Uterus (tissue), 2 donors: ENCODE measurements around the gene MTMR12.

Source experiments
- CTCF ChIP-seq, 4 experiments: fragments of 200-600 bp in 2 of 4; fragments of 450-650 bp in 2 of 4; sonication (generic) in 2 of 4; IDR thresholded peaks; one replicate each; pipeline ENCODE4 v1.5.1; 2016 to 2019; ENCODE audit warnings: antibody characterized with exemption in 4 of 4, mild to moderate bottlenecking in 2 of 4, moderate library complexity in 1 of 4
- POLR2A ChIP-seq, 2 donors: fragments of 450-650 bp; IDR thresholded peaks; one replicate each; pipeline ENCODE4 v1.6.1; 2016; ENCODE audit warnings: antibody characterized with exemption in 2 of 2, mild to moderate bottlenecking in 1 of 2, moderate library complexity in 1 of 2

- TF ChIP-seq CTCF (IDR thresholded peaks at IDR 0.05) (no peak), POLR2A (IDR thresholded peaks at IDR 0.05) (no peak)
Measured at GRCh38 chr5:32332966-32333365, 20.2 kb upstream of the MTMR12 start.
